ENCODE data around the gene TUSC2. TPM values are rescaled to one million over a fixed set of nuclear protein-coding genes. Genes with fewer than 3 reads are reported as not detected.

TUSC2 gene
- total and polyA plus RNA-seq, 9 of the 15 experiments (the other 6 are each of a cell fraction or from before 2014, with no cell fraction given): 2.8 to 67.5 (median 25.8) TPM

DNA sequence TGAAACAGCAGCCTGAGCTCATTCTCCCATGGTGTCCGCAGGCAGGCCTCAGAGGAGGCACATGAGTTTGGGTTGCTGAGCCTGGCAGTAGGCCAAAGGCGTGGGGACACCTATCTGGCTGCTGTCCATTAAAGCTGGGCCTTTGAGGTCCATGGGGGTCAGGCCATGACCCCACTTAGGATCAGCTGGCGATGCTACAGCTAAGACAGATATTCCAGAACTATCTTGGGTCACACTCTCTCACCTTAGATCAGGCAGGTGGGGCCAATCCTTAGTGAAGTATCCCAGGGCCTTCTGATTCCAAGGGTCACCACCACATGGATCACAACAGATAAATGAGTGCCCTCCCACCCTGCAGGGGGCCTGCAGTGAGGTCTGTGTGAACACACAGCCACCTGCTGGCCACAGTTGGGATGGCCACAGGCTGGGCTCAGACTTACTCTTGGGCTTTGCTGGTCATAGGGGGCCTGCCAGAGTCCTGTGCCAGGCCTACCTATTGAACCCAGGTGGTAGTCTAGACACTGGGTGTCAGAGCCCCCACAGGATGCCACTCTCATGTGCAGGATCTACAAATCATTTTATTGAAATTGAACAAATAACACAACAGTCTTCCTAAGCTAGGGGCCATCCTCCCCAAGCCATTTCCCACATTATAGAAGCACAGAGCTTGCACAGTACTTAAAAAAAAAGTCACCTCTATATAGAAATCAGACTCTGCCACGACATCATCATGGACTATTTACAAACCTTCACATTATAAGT is 3.5 kb downstream of the TUSC2 start (continued):
- TF ChIP-seq HDAC8 (tag; IDR thresholded peaks at IDR 0.05) (no peak), NBN (IDR thresholded peaks at IDR 0.05; ENCODE audit: low read depth) (no peak), ADNP (tag; IDR thresholded peaks at IDR 0.05) (no peak), MCM3 (IDR thresholded peaks at IDR 0.05) (no peak), XRCC4 (IDR thresholded peaks at IDR 0.05; ENCODE audit: extremely low read depth, insufficient read depth, insufficient read length) (no peak), ZC3H8 (IDR thresholded peaks at IDR 0.05) (no peak), E2F3 (CRISPR knock-in tag; IDR thresholded peaks at IDR 0.05) (no peak), FOXP1 (CRISPR knock-in tag; IDR thresholded peaks at IDR 0.05) (no peak), KAT7 (CRISPR knock-in tag; IDR thresholded peaks at IDR 0.05; ENCODE audit: borderline replicate concordance) (no peak), PHB2 (IDR thresholded peaks at IDR 0.05; ENCODE audit: low read depth) (no peak), ATF1 (CRISPR knock-in tag; IDR thresholded peaks at IDR 0.05) (no peak), ATF1 (tag; IDR thresholded peaks at IDR 0.05) (peak; percentile 36; the same call in 1 of the 2 replicates), PTTG1 (tag; IDR thresholded peaks at IDR 0.05; ENCODE audit: low read depth) (no peak), ZNF699 (CRISPR knock-in tag; IDR thresholded peaks at IDR 0.05; ENCODE audit: insufficient replicate concordance) (no peak), KLF1 (tag; IDR thresholded peaks at IDR 0.05) (no peak), FOXJ3 (CRISPR knock-in tag; IDR thresholded peaks at IDR 0.05) (no peak), SUPT5H (IDR thresholded peaks at IDR 0.05) (no peak)
- TF ChIP-seq, protein P1, sequence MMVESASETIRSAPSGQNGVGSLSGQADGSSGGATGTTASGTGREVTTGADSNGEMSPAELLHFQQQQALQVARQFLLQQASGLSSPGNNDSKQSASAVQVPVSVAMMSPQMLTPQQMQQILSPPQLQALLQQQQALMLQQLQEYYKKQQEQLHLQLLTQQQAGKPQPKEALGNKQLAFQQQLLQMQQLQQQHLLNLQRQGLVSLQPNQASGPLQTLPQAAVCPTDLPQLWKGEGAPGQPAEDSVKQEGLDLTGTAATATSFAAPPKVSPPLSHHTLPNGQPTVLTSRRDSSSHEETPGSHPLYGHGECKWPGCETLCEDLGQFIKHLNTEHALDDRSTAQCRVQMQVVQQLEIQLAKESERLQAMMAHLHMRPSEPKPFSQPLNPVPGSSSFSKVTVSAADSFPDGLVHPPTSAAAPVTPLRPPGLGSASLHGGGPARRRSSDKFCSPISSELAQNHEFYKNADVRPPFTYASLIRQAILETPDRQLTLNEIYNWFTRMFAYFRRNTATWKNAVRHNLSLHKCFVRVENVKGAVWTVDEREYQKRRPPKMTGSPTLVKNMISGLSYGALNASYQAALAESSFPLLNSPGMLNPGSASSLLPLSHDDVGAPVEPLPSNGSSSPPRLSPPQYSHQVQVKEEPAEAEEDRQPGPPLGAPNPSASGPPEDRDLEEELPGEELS (CRISPR knock-in tag; IDR thresholded peaks at IDR 0.05; ENCODE audit: borderline replicate concordance): no peak
- TF ChIP-seq, protein P2, sequence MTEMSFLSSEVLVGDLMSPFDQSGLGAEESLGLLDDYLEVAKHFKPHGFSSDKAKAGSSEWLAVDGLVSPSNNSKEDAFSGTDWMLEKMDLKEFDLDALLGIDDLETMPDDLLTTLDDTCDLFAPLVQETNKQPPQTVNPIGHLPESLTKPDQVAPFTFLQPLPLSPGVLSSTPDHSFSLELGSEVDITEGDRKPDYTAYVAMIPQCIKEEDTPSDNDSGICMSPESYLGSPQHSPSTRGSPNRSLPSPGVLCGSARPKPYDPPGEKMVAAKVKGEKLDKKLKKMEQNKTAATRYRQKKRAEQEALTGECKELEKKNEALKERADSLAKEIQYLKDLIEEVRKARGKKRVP (CRISPR knock-in tag; IDR thresholded peaks at IDR 0.05): no peak
